GM18907 (cell line): ENCODE measurements around the gene GPR75.
"Not testable (repeated sequence)": the region's sequence is repeated elsewhere in the genome, so short reads cannot be mapped to it uniquely, and the experiment has no call there.

Experiments
- ATAC-seq: cut with Tn5 transposase; IDR thresholded peaks from one replicate; pipeline ENCODE4 v1.9.1; 2021; ENCODE audit warnings: mild to moderate bottlenecking, moderate library complexity; ENCODE audit not compliant: unreplicated experiment

The GPR75 gene

DNA sequence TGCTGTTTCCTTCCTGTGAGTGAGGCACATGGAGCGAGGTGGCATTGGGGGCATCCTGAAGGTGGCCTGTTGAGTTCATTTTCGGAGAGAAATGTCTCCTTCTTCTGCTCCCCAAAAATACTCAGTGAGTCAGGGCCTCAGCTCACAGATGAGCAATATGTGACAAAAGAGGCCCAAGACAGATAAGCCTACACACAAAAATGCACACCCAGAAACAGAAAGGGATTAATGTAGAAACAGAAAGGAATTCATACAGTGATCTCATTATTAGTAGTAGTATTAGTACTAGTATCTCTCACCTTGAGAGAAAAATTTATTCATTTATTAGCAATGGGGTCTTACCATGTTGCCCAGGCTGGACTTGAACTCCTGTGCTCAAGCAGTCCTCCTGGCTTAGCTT, 5.1 kb downstream of the GPR75 start:
- no peak for ATAC-seq

DNA sequence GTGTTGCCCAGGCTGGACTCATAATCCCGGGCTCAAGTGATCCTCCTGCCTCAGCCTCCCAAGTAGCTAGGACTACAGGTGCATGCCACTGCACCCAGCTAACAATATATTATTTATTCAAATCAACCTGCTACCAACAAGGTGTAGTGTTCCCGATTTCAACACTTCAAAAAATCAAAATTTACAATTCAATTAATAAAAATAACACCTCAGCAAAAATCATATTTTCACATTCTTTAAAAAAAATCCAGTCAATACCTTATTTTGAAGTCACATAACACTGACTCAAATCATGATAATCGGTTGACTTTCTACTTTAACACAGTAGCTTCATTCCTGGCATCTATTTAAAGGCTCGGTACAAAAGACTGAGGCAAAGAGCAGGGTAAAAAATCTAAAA, 7.2 kb downstream of the GPR75 start:
- ATAC-seq: no peak

DNA sequence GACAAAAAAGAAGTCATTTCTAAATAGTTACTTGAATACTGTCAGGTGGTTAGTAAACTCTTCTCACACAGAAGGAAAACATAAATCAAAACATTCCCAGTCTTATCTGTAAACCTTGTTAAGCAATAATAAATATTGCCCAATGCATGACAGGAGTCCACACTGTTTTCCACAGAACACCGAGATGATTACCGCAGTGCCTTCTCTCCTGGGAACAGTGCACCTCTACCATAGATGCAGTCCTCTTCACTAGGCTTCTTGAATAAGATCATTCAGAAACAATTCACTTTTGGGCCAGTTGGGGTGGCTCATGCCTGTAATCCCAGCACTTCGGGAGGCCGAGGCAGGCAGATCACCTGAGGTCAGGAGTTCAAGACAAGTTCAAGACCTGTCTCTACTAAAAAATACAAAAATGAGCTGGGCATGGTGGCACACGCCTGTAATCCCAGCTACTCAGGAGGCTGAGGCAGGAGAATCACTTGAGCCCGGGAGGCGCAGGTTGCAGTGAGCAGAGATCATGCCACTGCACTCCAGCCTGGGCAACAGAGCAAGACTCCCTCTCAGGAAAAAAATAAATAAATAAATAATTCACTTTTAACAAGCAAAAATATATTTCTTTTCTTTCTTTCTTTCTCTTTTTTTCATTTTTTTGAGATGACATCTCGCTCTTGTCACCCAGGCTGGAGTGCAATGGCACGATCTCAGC, 8.6 kb downstream of the GPR75 start:
- not testable (repeated sequence) for ATAC-seq

DNA sequence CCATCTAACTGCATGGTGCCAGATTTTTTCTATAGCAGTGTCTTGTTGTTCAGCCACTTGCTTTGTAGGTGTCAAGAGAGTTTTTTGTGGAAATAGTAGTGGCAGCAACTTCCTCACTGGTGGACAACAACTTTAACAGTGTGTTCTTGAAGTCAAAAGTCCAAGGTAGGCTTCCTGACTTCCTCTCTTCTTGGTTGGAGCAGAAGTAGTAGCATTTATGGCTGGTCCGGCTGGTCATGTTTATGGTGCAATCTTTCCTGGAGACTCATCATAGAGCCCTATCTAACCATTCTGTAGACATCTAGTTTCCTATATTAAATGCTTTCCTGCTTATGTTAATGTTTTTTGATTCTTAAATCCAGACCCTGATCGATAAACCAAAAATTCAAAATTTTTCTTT, 11.7 kb downstream of the GPR75 start:
- no peak for ATAC-seq

DNA sequence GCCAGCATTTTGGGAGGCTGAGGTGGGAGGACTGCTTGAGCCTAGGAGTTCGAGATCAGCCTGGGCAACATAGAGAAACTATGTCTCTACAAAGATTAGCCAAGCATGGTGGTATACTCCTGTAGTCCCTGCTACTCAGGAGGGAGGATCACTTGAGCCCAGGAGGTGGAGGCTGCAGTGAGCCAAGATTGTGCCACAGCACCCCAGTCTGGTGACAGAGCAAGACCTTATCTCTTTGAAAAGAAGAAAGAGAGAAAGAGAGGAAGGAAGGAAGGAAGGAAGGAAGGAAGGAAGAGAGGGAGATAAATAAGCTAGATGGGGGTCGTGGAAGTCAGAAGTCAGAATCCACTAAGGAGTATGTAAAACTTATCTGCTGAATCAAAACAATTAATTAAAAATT, 16.2 kb downstream of the GPR75 start:
- no peak for ATAC-seq

DNA sequence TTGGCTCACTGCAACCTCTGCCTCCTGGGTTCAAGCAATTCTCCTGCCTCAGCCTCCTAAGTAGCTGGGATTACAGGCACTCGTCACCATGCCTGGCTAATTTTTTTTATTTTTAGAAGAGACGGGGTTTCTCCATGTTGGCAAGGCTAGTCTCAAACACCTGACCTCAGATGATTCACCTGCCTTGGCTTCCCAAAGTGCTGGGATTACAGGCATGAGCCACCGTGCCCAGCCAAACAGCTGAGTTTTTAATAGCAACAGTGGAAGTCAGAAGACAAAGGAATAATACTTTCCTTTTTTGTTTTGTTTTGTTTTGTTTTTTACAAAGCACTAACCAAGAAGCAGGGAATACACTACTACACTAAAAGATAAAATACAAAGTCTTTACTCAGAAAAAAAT, 16.9 kb downstream of the GPR75 start:
- ATAC-seq: no peak

DNA sequence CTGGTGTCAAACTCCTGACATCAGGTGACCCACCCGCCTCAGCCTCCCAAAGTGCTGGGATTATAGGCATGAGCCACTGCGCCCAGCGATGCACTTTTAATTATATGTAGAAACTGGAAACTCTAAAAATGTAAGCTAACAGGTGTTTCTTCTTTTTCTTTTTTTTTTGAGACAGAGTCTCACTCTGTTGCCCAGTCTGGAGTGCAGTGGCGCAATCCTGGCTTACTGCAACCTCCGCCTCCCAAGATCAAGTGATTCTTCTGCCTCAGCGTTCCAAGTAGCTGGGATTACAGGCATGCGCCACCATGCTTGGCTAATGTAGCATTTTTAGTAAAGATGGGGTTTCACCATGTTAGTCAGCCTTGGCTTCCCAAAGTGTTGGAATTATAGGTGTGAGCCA, 18.1 kb downstream of the GPR75 start:
- not testable (repeated sequence) for ATAC-seq

DNA sequence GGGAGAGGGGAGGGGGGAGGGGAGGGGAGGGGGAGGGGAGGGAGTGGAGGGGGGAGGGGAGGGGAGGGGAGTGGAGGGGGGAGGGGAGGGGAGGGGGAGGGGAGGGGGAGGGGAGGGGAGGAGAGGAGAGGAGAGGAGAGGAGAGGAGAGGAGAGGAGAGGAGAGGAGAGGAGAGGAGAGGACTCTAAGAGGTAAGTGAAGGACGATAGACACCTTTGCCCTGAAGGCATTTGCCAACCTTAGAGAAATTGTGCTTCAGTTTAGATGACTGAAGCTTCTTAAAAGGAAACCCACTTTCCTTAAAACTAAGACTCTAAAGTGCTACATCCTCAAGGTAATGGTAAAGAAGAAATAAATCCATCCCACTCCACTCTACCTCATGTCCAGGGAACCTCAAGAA, 19.2 kb downstream of the GPR75 start:
- ATAC-seq: no peak

DNA sequence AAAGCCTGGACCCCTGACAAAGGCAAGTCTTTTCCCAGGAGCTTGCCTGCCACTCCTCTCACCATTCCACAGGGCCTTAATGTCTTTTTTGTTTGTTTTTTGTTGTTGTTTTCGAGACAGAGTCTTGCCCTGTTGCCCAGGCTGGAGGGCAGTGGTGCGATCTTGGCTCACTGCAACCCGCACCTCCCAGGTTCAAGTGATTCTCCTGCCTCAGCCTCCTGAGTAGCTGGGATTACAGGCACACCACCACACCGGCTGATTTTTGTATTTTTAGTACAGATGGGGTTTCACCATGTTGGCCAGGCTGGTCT, 29.8 kb downstream of the GPR75 start:
- not testable (repeated sequence) for ATAC-seq

DNA sequence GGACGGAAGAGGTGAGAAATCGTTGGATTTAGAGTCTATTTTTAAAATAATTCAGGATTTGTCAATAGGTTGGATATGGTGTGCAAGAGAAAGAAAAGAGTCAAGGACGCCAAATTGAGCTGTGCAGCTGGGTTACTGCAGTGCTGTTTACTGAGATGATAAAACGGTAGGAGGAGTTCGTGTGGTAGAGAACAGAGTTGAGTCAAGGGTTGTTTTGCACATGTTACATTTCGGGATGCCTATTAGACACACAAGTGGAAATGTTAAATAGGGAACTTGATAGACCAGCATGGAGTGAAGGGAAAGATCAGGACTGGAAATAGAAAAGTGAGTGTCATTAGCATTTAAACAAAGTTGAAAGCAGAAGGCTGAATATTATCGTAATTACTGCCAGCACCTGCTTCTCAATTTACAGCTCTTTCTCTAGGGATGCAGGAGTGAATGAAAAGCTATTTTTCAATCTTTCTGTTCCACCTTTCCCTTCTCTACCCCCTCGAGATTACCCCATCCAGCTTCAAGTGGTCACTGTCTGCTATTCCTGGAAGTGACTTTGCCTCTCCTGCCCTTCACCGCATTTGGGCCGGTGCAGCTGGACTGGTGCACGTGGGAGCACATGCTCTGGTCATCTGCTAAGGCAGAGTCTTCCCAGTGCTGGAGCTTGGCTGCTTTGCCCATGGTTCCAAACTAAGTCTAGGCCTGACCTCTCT, 30.3 kb downstream of the GPR75 start:
- ATAC-seq: no peak

DNA sequence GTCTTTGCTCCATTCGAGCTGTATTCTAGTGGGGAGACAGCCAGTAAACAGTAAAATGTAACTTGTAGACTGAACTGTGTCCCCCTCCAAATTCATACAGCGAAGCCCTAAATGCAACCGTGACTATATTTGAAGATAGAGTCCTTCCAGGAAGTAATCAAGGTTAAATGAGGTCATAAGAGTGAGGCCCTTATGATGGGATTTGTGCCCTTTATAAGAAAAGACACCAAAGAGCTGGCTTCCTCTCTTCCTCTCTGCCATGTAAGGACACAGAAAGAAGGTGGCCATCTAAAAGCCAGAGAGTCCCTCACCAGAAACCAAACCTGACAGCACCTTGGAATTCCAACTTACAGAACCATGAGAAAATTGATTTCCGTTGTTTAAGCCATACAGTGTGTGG, 31.4 kb downstream of the GPR75 start:
- ATAC-seq: no peak

DNA sequence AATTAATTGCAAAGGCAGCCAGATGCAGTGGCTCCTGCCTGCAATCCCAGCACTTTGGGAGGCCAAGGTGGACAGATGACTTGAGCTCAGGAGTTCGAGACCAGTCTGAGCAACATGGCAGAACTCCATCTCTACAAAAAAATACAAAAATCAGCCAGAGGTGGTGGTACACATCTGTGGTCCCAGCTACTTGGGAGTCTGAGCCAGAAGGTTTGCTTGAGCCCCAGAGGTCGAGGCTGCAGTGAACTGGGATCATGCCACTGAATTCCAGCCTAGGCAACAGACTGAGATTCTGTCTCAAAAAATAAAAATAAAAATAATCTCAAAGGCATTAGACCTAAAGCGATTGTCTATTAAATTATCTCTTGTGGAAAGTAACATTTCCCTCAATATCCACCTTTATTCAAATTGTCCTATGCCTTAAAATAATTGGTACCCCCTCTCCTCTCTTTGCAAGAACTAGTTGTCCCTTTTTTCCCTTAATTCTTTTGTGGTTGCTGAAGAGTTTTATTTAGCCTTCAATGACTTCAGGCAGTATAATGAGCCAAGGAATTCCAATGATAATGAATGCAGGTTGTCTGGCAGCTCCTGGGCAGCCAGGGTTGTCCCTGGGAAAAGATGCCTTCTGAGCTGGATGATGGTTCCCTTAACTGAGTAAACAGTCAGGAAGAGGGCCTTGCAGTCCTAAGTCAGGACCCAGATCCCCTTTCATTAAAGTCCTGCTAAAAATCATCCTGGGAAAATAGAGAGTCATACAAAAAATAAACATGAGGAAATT, 32.2 kb downstream of the GPR75 start:
- no peak for ATAC-seq

DNA sequence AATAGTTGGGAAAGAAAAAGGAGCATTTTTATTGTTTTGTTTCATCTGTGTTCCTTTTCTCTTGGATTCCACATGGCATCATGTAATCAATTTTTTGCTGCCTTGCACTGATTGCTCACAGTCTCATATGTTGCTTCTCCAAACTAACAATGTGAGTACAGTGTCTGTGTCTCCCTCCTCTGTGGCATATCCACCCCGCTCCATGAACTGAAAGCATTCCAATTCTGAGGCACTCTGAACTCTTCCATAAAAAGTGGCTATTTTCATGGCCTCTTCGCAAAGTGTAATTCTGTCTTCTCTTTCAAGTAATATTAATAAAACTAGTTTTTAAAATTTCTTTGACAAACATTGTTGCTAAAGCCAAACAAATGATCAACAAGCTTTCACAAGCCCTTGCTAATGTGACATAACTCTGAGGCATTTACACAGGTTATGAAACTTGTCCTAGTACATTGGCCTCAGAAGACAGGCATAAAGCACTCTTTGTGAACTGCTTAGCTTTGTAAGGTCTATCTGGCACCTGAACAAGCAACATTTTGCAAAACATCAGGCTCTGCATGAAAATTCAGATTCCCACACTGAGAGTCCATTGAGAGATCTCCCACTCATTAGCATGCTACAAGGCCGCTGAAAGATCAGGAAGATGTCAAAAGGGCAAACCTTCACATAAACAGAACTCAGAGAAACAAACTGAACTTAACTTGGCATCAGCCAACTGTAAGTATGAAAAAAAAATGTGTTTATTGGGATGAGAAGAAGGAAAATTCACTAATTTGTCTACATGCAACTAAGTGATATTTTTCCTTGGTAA, 33.0 kb downstream of the GPR75 start:
- ATAC-seq: no peak

DNA sequence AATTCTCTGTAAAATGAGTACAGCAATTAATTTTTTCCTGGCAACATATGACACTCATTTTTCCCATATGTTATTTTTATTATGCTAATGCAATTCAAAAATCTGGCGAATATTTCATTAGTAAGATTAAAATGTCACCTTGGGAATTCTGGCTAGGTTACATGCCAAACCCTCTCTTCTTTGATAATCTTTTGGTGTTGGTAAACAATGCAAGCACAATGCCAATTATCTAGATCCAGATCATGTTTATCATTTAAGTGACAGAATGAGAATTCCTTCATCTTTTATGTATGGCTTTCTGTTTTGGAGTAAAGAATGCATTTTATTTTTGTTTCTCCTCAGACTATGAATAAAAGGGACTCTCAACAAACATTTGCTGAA, 33.7 kb downstream of the GPR75 start:
- ATAC-seq: no peak

DNA sequence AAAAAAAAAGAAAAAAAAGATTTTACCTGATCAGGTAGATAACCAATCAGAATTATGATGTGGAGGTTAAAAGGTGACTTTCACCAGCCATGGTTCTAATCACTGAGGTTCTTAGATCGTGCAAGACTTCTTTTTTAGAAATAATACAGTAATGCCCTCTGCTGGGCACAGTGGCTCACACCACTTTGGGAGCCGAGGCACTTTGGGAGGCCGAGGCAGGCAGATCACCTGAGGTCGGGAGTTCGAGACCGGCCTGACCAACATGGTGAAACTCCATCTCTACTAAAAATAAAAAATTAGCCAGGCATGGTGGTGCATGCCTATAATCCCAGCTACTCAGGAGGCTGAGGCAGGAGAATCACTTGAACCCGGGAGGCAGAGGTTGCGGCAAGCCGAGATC, 36.1 kb downstream of the GPR75 start:
- peak; percentile 59 for ATAC-seq

DNA sequence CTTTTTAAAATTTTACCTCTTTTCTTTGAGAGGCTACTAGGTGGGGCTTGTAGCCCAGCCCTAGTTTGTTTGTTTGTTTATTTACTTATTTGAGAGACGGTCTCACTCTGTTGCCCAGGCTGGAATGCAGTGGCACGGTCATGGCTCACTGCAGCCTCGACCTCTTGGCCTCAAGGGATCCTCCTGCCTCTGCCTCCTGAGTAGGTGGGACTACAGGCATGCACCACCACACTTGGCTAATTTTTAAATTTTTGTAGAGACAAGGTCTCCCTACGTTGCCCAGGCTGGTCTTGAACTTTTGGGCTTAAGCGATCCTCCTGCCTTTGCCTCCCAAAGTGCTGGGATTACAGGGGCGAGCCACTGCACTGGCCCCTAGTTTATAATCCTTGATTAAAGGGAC, 38.0 kb downstream of the GPR75 start:
- no peak for ATAC-seq

DNA sequence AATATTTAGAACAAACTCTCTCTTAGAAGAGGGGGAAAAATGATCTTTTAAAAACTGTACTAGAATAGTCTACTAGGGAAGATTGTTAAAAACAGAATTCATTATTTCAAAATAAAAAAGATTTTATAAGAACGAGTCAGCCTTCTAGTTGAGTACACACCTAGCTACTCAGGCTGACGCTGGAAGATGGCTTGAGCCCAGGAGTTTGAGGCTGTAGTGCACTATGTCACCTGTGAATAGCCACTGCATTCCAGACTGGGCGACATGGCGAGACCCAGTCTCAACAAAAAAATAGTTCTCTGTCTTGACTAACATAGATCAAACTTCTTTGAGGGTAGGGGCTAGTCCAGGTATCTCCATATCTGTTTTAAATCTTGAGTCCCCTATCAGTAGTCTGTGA, 39.1 kb downstream of the GPR75 start:
- ATAC-seq: no peak

DNA sequence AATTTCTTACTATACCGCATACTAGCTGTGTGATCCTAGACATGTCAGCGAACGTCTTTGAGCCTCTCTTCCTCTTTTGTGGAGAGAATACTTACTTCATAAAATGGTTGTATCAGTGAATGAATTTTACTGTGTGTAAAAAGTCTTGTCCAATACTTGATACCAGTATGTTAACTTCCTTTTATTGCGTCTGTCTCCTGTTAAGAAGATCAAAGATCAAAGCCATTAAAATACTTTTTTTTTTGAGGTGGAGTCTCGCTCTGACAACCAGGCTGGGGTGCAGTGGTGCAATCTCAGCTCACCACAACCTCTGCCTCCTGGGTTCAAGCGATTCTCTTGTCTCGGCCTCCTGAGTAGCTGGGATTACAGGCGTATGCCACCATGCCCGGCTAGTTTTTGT, 39.7 kb downstream of the GPR75 start:
- ATAC-seq: no peak

DNA sequence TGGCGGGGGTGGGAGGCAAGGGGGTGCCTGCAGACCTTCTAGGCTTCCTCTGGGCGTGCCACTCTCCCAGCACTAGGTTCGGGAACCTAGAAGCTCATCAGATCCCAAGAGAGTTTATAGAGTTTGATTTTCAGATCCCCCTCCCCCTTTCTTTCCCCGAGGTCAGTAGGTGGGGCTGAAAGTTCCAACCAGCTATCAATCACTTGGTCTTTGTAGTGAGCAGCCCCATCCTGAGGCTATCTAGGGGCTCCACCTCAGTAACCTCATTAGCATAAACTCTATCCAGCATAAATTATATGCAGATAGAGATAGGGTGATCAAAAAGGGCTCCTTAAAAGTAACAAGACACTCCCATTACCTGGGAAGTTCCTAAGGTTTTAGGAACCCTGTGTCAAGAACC, 40.1 kb downstream of the GPR75 start:
- ATAC-seq: no peak

DNA sequence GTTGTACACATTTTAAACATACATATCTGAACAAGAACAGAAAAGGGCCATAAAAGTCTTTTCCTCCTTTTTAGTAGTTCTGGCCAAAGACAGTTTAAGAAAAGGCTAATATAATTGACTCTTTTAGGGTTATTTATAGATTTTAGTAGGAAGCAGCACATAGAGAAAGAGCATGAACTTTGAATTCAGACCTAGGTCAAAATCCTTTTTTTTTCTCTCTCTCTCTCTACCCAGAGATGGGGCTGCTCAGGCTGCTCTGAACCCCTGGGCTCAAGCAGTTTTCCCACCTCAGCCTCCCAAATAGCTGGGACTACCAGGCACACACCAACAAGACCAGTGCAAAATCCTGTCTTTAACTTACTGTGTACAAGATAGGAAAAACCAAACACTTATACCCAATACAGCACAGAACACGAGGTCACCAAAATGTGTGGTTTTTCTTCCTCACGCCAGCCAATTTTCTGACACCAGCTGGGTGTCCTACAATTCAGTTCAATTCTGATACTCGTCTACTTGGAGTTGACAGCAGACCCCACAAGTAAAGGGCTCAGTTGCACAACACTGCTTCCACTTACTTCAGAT, 40.8 kb downstream of the GPR75 start:
- no peak for ATAC-seq

DNA sequence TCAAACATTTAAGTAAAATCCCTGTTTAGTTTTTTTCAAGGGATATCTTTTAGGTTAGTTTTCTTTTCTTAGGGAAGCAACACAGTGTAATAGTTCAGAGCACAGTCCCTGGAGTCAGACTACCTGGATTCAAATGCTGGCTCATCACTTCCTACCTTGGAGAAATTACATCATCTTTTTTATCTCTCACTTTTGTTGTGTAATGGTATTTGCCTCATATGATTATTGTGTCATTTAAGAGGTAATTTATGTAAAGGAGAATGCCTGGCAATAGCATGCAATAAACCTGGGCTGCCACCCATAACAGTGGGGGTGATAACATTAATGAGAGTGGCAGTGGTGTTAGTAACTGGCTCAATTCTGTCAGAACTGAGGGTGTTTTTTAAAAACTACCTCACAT, 46.6 kb downstream of the GPR75 start:
- no peak for ATAC-seq
